Esophagus muscularis mucosa (tissue), 4 donors: ENCODE measurements around the gene ARF3.

Experiments used
- CTCF ChIP-seq, 3 experiments: fragments of 200-600 bp in 2 of 3; fragments of 450-650 bp in 1 of 3; sonication (generic) in 2 of 3; IDR thresholded peaks; one replicate each; pipeline ENCODE4 v1.5.1; 2017 to 2019; ENCODE audit warnings: antibody characterized with exemption in 3 of 3, mild to moderate bottlenecking in 2 of 3, moderate library complexity in 1 of 3
- EP300 ChIP-seq: sonication (generic); formaldehyde crosslinking; IDR thresholded peaks from one replicate; pipeline ENCODE4 v1.6.1; 2017; ENCODE audit warnings: antibody characterized with exemption
- POLR2A ChIP-seq: fragments of 450-650 bp; IDR thresholded peaks from one replicate; pipeline ENCODE4 v1.6.1; 2017; ENCODE audit warnings: antibody characterized with exemption, moderate library complexity, mild to moderate bottlenecking, low read depth
- POLR2AphosphoS5 ChIP-seq, 2 donors: sonication (generic); formaldehyde crosslinking; IDR thresholded peaks; one replicate each; pipeline ENCODE4 v1.6.1; 2017; ENCODE audit warnings: antibody characterized with exemption in 2 of 2

GRCh38 chr12:48930475-48930874 is 26.8 kb downstream of the ARF3 start:
- TF ChIP-seq EP300, result no peak
- TF ChIP-seq CTCF (IDR thresholded peaks at IDR 0.05), result no peak
- TF ChIP-seq POLR2A, result no peak
- TF ChIP-seq POLR2AphosphoS5 (IDR thresholded peaks at IDR 0.05), result no peak
